ENCODE measurements around the gene GUCY2D. TPM values are rescaled to one million over a fixed set of nuclear protein-coding genes. Genes with fewer than 3 reads are reported as not detected.

The GUCY2D gene
- total and polyA plus RNA-seq, 10 donors = 0.03 to 0.43 (median 0.07) TPM; not detected in 7

DNA sequence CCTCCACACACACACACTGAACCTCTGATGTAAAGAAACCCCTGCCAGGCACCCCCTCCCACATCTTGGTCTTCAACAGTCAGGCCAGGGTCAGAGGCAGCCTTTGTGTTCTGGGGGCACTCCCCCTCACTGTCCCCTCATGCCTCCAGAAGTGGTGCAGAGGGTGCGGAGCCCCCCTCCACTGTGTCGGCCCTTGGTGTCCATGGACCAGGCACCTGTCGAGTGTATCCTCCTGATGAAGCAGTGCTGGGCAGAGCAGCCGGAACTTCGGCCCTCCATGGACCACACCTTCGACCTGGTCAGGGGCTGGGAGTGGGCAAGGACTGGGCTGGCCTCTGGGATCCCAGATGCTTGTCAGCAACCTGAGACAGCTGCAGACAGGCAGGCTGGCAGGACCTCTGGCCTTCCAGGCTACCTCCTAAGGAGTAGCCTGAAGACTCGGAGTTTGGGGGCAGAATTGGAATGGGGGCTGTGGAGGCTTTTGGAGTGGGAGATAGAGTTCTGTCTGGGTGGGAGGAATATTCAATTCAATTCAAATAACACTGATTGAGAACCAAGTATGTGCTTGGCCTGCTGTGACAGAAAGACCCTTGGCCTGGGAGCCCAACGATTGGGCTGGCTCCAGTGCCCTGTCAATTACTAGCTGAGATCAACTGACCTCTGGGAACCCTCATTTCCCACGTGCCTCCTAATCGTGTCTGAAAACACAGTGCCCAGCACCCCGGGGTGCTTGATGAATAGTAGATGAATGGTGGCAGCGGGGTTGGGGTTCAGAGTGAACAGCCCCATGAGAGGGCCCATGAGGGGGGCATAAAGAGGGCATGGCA, 11.5 kb downstream of the GUCY2D start:
- Histone ChIP-seq H3K4me3 (no peak overlapping the region), H3K27ac (no peak overlapping the region), H3K4me1 (peaks cover 10 to 49% (median 33%) of the 10 kb centered on the region in 6 donors), H3K27me3 (replicated peaks in 1 of 7) (peaks cover 0 to 73% (median 22%) of the 10 kb centered on the region in 7 donors), H3K36me3 (no peaks in the 10 kb centered on the region), H3K9me3 (no peaks in the 10 kb centered on the region)
- 84 to 90% (median 87%) methylated on average over 8 to 12 of the region's 12 CpGs for WGBS, 5 donors
- intact Hi-C loops (cut with DNase I; ENCODE audit: low total_unique reads) = no loop called here
- TF ChIP-seq, protein P1, sequence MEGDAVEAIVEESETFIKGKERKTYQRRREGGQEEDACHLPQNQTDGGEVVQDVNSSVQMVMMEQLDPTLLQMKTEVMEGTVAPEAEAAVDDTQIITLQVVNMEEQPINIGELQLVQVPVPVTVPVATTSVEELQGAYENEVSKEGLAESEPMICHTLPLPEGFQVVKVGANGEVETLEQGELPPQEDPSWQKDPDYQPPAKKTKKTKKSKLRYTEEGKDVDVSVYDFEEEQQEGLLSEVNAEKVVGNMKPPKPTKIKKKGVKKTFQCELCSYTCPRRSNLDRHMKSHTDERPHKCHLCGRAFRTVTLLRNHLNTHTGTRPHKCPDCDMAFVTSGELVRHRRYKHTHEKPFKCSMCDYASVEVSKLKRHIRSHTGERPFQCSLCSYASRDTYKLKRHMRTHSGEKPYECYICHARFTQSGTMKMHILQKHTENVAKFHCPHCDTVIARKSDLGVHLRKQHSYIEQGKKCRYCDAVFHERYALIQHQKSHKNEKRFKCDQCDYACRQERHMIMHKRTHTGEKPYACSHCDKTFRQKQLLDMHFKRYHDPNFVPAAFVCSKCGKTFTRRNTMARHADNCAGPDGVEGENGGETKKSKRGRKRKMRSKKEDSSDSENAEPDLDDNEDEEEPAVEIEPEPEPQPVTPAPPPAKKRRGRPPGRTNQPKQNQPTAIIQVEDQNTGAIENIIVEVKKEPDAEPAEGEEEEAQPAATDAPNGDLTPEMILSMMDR (IDR thresholded peaks at IDR 0.05 in 8 of 11, conservative IDR thresholded peaks at IDR 0.05 in 3 of 11) = no peak
- TF ChIP-seq POLR2A (IDR thresholded peaks at IDR 0.05) = no peak
- no peak for TF ChIP-seq POLR2AphosphoS5 (IDR thresholded peaks at IDR 0.05)
- DNase-seq = peak; percentile 58

DNA sequence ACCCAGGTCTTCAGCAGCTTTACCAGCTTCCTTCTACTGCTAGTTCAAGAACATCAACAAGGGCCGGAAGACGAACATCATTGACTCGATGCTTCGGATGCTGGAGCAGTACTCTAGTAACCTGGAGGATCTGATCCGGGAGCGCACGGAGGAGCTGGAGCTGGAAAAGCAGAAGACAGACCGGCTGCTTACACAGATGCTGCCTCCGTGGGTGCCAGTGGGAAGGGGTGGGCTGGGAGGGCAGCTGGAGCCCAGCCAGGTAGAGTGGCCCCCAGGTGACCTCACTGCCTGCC, 12.1 kb downstream of the GUCY2D start:
- Histone ChIP-seq H3K4me3 (no peak overlapping the region), H3K9me3 (no peaks in the 10 kb centered on the region), H3K27me3 (replicated peaks in 1 of 7) (peaks cover 0 to 78% (median 22%) of the 10 kb centered on the region in 7 donors), H3K27ac (no peak overlapping the region), H3K4me1 (peaks cover 10 to 55% (median 39%) of the 10 kb centered on the region in 6 donors), H3K36me3 (no peaks in the 10 kb centered on the region)
- TF ChIP-seq, protein P1 (IDR thresholded peaks at IDR 0.05 in 8 of 11, conservative IDR thresholded peaks at IDR 0.05 in 3 of 11) = no peak
- no peak for TF ChIP-seq POLR2AphosphoS5 (IDR thresholded peaks at IDR 0.05)
- no peak for TF ChIP-seq POLR2A (IDR thresholded peaks at IDR 0.05)
- DNase-seq = peak; percentile 25
- WGBS, 5 donors = 87 to 95% (median 90%) methylated on average over 9 of the region's 9 CpGs
- intact Hi-C loops (cut with DNase I; ENCODE audit: low total_unique reads) = no loop called here

DNA sequence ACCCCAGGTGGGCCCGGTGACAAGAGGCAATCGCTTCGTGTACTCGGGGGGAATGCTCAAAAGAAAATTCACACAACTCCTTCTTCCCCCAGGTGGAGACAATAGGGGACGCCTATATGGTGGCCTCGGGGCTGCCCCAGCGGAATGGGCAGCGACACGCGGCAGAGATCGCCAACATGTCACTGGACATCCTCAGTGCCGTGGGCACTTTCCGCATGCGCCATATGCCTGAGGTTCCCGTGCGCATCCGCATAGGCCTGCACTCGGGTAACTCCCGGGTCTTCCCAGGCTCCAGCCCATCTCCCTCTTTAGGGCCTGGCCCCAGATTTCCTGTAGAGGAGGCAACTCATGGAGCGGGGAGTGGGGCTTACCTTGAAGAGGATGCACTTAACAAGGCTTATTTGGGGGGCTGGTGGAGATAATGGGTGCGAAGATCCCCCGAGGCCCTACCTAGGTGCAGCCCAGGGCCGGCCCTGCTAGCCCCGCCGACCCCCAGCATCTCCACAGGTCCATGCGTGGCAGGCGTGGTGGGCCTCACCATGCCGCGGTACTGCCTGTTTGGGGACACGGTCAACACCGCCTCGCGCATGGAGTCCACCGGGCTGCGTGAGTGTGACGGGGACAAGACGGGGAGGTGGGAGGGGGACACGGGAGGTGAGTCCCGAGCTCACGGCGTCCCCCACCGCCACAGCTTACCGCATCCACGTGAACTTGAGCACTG, 13.0 kb downstream of the GUCY2D start:
- intact Hi-C loops (cut with DNase I; ENCODE audit: low total_unique reads) = no loop called here
- TF ChIP-seq, protein P1 (IDR thresholded peaks at IDR 0.05 in 8 of 11, conservative IDR thresholded peaks at IDR 0.05 in 3 of 11) = no peak
- TF ChIP-seq POLR2AphosphoS5 (IDR thresholded peaks at IDR 0.05) = no peak
- no peak for TF ChIP-seq POLR2A (IDR thresholded peaks at IDR 0.05)
- H3K27ac ChIP-seq = no peak overlapping the region
- WGBS, 5 donors = 76 to 91% (median 82%) methylated on average over 29 to 44 of the region's 44 CpGs
- H3K4me1 ChIP-seq = peaks cover 10 to 64% (median 40%) of the 10 kb centered on the region in 6 donors
- DNase-seq = peak; percentile 64
- peak overlapping the region in 4 of 8 donors; percentile 38 to 68 (median 38) for H3K4me3 ChIP-seq
- H3K27me3 ChIP-seq (replicated peaks in 1 of 7) = peaks cover 0 to 81% (median 22%) of the 10 kb centered on the region in 7 donors
- no peaks in the 10 kb centered on the region for H3K9me3 ChIP-seq
- no peaks in the 10 kb centered on the region for H3K36me3 ChIP-seq
